ENCODE results near the gene FADS2.

FADS2 gene

GRCh38 chr11:61887839-61888494 is 59.9 kb downstream of the FADS2 start:
- Histone ChIP-seq H3K9ac (ENCODE audit: low read length) (no peak overlapping the region), H3K27ac (ENCODE audit: low read depth, low read length) (peak overlapping the region; percentile 38), H3K4me1 (ENCODE audit: insufficient read depth, low read length) (peaks cover 18% of the 10 kb centered on the region), H3K4me3 (ENCODE audit: low read depth in 1 of 2, low read length in 2 of 2) (no peak overlapping the region), H3K9me3 (ENCODE audit: low read length) (no peaks in the 10 kb centered on the region), H3K36me3 (ENCODE audit: insufficient read depth, low read length) (no peaks in the 10 kb centered on the region), H3K27me3 (ENCODE audit: control insufficient read depth in 1 of 2, insufficient read depth in 2 of 2, low read length in 2 of 2) (no peaks in the 10 kb centered on the region)

GRCh38 chr11:61888590-61888989 is 60.5 kb downstream of the FADS2 start:
- Histone ChIP-seq H3K9me3 (ENCODE audit: low read length) (no peaks in the 10 kb centered on the region), H3K36me3 (ENCODE audit: insufficient read depth, low read length) (no peaks in the 10 kb centered on the region), H3K4me1 (ENCODE audit: insufficient read depth, low read length) (peaks cover 18% of the 10 kb centered on the region), H3K4me3 (ENCODE audit: low read depth in 1 of 2, low read length in 2 of 2) (no peak overlapping the region), H3K27me3 (ENCODE audit: control insufficient read depth in 1 of 2, insufficient read depth in 2 of 2, low read length in 2 of 2) (no peaks in the 10 kb centered on the region), H3K27ac (ENCODE audit: low read depth, low read length) (peak overlapping the region; percentile 38), H3K9ac (ENCODE audit: low read length) (no peak overlapping the region)

- H3K9ac ChIP-seq (ENCODE audit: low read length) = no peak overlapping the region
- no peak overlapping the region for H3K27ac ChIP-seq (ENCODE audit: low read depth, low read length)
- H3K4me3 ChIP-seq (ENCODE audit: low read depth in 1 of 2, low read length in 2 of 2) = no peak overlapping the region
- no peaks in the 10 kb centered on the region for H3K27me3 ChIP-seq (ENCODE audit: control insufficient read depth in 1 of 2, insufficient read depth in 2 of 2, low read length in 2 of 2)
- H3K4me1 ChIP-seq (ENCODE audit: insufficient read depth, low read length) = peaks cover 18% of the 10 kb centered on the region
- H3K9me3 ChIP-seq (ENCODE audit: low read length) = no peaks in the 10 kb centered on the region
- no peaks in the 10 kb centered on the region for H3K36me3 ChIP-seq (ENCODE audit: insufficient read depth, low read length)
Measured at GRCh38 chr11:61889831-61890230, 61.7 kb downstream of the FADS2 start.

- no peaks in the 10 kb centered on the region for H3K9me3 ChIP-seq (ENCODE audit: low read length)
- no peaks in the 10 kb centered on the region for H3K27me3 ChIP-seq (ENCODE audit: control insufficient read depth in 1 of 2, insufficient read depth in 2 of 2, low read length in 2 of 2)
- peak overlapping the region; percentile 70 for H3K27ac ChIP-seq (ENCODE audit: low read depth, low read length)
- peak overlapping the region; percentile 67 to 76 for H3K4me3 ChIP-seq (ENCODE audit: low read depth in 1 of 2, low read length in 2 of 2)
- no peaks in the 10 kb centered on the region for H3K36me3 ChIP-seq (ENCODE audit: insufficient read depth, low read length)
- peak overlapping the region; percentile 49 for H3K9ac ChIP-seq (ENCODE audit: low read length)
- H3K4me1 ChIP-seq (ENCODE audit: insufficient read depth, low read length) = peaks cover 18% of the 10 kb centered on the region
Measured at GRCh38 chr11:61890529-61891330, 62.6 kb downstream of the FADS2 start.

- Histone ChIP-seq H3K27ac (ENCODE audit: low read depth, low read length) (peak within 1 kb of the TSS; percentile 70), H3K4me3 (ENCODE audit: low read depth in 1 of 2, low read length in 2 of 2) (peak within 1 kb of the TSS; percentile 67 to 76), H3K27me3 (ENCODE audit: control insufficient read depth in 1 of 2, insufficient read depth in 2 of 2, low read length in 2 of 2) (no peaks in the 10 kb centered on the region), H3K36me3 (ENCODE audit: insufficient read depth, low read length) (peaks cover 4% of the 10 kb centered on the region), H3K9me3 (ENCODE audit: low read length) (no peaks in the 10 kb centered on the region), H3K9ac (ENCODE audit: low read length) (peak within 1 kb of the TSS; percentile 49), H3K4me1 (ENCODE audit: insufficient read depth, low read length) (peaks cover 18% of the 10 kb centered on the region)
Measured at GRCh38 chr11:61891331-61892084, 63.4 kb downstream of the FADS2 start, which contains the start of gene FADS3. TSS of gene FADS3 (minus strand) at chr11:61891545. CDS start at chr11:61891381, 164 bp downstream.

GRCh38 chr11:61892085-61892370 is 63.9 kb downstream of the FADS2 start:
- Histone ChIP-seq H3K9ac (ENCODE audit: low read length) (no peak overlapping the region), H3K4me3 (ENCODE audit: low read depth in 1 of 2, low read length in 2 of 2) (peak overlapping the region; percentile 14 to 66)

GRCh38 chr11:61893981-61894380 is 65.9 kb downstream of the FADS2 start:
- Histone ChIP-seq H3K27ac (ENCODE audit: low read depth, low read length) (no peak overlapping the region), H3K4me3 (ENCODE audit: low read depth in 1 of 2, low read length in 2 of 2) (no peak overlapping the region), H3K36me3 (ENCODE audit: insufficient read depth, low read length) (peaks cover 24% of the 10 kb centered on the region), H3K9me3 (ENCODE audit: low read length) (no peaks in the 10 kb centered on the region), H3K9ac (ENCODE audit: low read length) (no peak overlapping the region), H3K27me3 (ENCODE audit: control insufficient read depth in 1 of 2, insufficient read depth in 2 of 2, low read length in 2 of 2) (no peaks in the 10 kb centered on the region), H3K4me1 (ENCODE audit: insufficient read depth, low read length) (peaks cover 11% of the 10 kb centered on the region)

More at GRCh38 chr11:61892085-61892370, 63.9 kb downstream of the FADS2 start:
- Histone ChIP-seq H3K4me1 (ENCODE audit: insufficient read depth, low read length) (peaks cover 18% of the 10 kb centered on the region), H3K9me3 (ENCODE audit: low read length) (no peaks in the 10 kb centered on the region), H3K27me3 (ENCODE audit: control insufficient read depth in 1 of 2, insufficient read depth in 2 of 2, low read length in 2 of 2) (no peaks in the 10 kb centered on the region), H3K27ac (ENCODE audit: low read depth, low read length) (peak overlapping the region; percentile 2), H3K36me3 (ENCODE audit: insufficient read depth, low read length) (peaks cover 8% of the 10 kb centered on the region)

GRCh38 chr11:61895046-61895717 is 67.1 kb downstream of the FADS2 start:
- peaks cover 24% of the 10 kb centered on the region for H3K36me3 ChIP-seq (ENCODE audit: insufficient read depth, low read length)
- H3K9ac ChIP-seq (ENCODE audit: low read length) = no peak overlapping the region
- no peak overlapping the region for H3K4me3 ChIP-seq (ENCODE audit: low read depth in 1 of 2, low read length in 2 of 2)
- H3K4me1 ChIP-seq (ENCODE audit: insufficient read depth, low read length) = peaks cover 10% of the 10 kb centered on the region
- no peak overlapping the region for H3K27ac ChIP-seq (ENCODE audit: low read depth, low read length)
- no peaks in the 10 kb centered on the region for H3K9me3 ChIP-seq (ENCODE audit: low read length)
- no peaks in the 10 kb centered on the region for H3K27me3 ChIP-seq (ENCODE audit: control insufficient read depth in 1 of 2, insufficient read depth in 2 of 2, low read length in 2 of 2)

- no peak overlapping the region for H3K27ac ChIP-seq (ENCODE audit: low read depth, low read length)
- no peaks in the 10 kb centered on the region for H3K27me3 ChIP-seq (ENCODE audit: control insufficient read depth in 1 of 2, insufficient read depth in 2 of 2, low read length in 2 of 2)
- H3K9ac ChIP-seq (ENCODE audit: low read length) = no peak overlapping the region
- peaks cover 26% of the 10 kb centered on the region for H3K36me3 ChIP-seq (ENCODE audit: insufficient read depth, low read length)
- H3K4me1 ChIP-seq (ENCODE audit: insufficient read depth, low read length) = peaks cover 5% of the 10 kb centered on the region
- H3K4me3 ChIP-seq (ENCODE audit: low read depth in 1 of 2, low read length in 2 of 2) = no peak overlapping the region
- H3K9me3 ChIP-seq (ENCODE audit: low read length) = no peaks in the 10 kb centered on the region
Measured at GRCh38 chr11:61895718-61896059, 67.6 kb downstream of the FADS2 start.

- Histone ChIP-seq H3K27ac (ENCODE audit: low read depth, low read length) (no peak overlapping the region), H3K27me3 (ENCODE audit: control insufficient read depth in 1 of 2, insufficient read depth in 2 of 2, low read length in 2 of 2) (no peaks in the 10 kb centered on the region), H3K4me3 (ENCODE audit: low read depth in 1 of 2, low read length in 2 of 2) (no peak overlapping the region), H3K9me3 (ENCODE audit: low read length) (no peaks in the 10 kb centered on the region), H3K9ac (ENCODE audit: low read length) (no peak overlapping the region), H3K36me3 (ENCODE audit: insufficient read depth, low read length) (peaks cover 29% of the 10 kb centered on the region), H3K4me1 (ENCODE audit: insufficient read depth, low read length) (peaks cover 5% of the 10 kb centered on the region)
Measured at GRCh38 chr11:61896665-61897386, 68.7 kb downstream of the FADS2 start.

Data from muscle layer of colon (tissue), 2 donors.